SU-DHL-6 (cell line): Measurements from ENCODE around the gene IRF2.

Experiments
- EZH2phosphoT487 ChIP-seq: fragments of 200-600 bp; sonication (generic), shearing (Covaris generic); conservative IDR thresholded peaks from 2 replicates; pipeline ENCODE4 v1.6.1; 2018; ENCODE audit warnings: mild to moderate bottlenecking, antibody characterized with exemption, low read length, moderate library complexity, mixed read lengths
- TF ChIP-seq, protein P1 (sequence below): fragments of 200-600 bp; sonication (generic); IDR thresholded peaks from one replicate; pipeline ENCODE4 v1.5.1; 2017; ENCODE audit warnings: antibody characterized with exemption, mild to moderate bottlenecking, low read length, moderate library complexity; ENCODE audit not compliant: insufficient read depth, poor library complexity, severe bottlenecking

DNA sequence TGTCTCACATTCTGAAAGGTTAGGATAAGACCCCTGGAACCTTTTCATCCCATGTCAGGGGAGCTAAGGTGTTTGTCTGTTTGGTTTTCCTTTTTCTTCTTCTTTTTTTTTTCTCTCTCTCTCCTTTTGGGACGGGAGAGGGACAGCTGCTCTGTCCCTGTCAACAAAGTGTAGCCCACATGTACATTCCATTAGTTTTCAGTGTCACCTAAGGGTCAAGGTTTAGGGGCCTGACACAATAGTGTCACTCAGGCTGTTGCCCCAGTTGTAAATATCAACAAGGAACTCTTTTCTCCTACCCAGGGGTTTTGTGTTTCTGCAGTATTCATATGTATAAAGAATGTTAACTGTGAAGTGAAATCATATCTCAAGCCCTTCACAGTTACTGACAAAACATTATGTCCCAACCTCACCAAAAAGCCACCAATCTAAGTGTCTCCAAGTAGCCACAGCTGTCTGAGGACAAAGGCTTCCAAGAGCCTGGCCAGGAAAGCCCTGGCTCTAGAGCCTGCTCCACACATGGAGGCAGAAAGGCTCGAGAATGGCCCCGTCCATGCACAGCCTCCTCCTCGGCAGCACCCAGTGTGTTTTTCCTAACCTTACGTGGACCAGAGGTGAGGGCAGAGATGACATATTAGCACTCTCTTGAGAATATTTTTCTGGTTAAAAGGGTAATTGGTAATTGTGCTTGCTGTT, 9.4 kb downstream of the IRF2 start:
- TF ChIP-seq, protein P1, sequence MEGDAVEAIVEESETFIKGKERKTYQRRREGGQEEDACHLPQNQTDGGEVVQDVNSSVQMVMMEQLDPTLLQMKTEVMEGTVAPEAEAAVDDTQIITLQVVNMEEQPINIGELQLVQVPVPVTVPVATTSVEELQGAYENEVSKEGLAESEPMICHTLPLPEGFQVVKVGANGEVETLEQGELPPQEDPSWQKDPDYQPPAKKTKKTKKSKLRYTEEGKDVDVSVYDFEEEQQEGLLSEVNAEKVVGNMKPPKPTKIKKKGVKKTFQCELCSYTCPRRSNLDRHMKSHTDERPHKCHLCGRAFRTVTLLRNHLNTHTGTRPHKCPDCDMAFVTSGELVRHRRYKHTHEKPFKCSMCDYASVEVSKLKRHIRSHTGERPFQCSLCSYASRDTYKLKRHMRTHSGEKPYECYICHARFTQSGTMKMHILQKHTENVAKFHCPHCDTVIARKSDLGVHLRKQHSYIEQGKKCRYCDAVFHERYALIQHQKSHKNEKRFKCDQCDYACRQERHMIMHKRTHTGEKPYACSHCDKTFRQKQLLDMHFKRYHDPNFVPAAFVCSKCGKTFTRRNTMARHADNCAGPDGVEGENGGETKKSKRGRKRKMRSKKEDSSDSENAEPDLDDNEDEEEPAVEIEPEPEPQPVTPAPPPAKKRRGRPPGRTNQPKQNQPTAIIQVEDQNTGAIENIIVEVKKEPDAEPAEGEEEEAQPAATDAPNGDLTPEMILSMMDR, result no peak
- TF ChIP-seq EZH2phosphoT487, result no peak
